H9 (cell line): Measurements from ENCODE around the gene GAN. TPM values are rescaled to one million over a fixed set of nuclear protein-coding genes. Genes with fewer than 3 reads are reported as not detected.

ENCODE experiments used
- DNase-seq: peaks from one replicate; pipeline ENCODE4 v3.0.0-alpha.2; 2017
- H2AFZ ChIP-seq: one replicate; pipeline ENCODE4 v1.6.1; 2013; ENCODE audit warnings: mild to moderate bottlenecking, low read length, control low read depth, moderate library complexity
- H2AK5ac ChIP-seq: 2 replicates; pipeline ENCODE4 v1.6.1; 2013; ENCODE audit warnings: low read length, control low read depth, mixed read lengths; ENCODE audit not compliant: insufficient read length
- H2BK120ac ChIP-seq: one replicate; pipeline ENCODE4 v1.6.1; 2013; ENCODE audit warnings: low read depth, mild to moderate bottlenecking, low read length, control low read depth, inconsistent platforms; ENCODE audit not compliant: poor library complexity, severe bottlenecking
- H2BK12ac ChIP-seq: 2 replicates; pipeline ENCODE4 v1.6.1; 2013; ENCODE audit warnings: low read length, control low read depth, mixed read lengths, low read depth; ENCODE audit not compliant: insufficient read length
- H2BK15ac ChIP-seq: 2 replicates; pipeline ENCODE4 v1.6.1; 2013; ENCODE audit warnings: low read depth, low read length, control low read depth
- H2BK20ac ChIP-seq: one replicate; pipeline ENCODE4 v1.6.1; 2013; ENCODE audit warnings: low read depth, mild to moderate bottlenecking, low read length, control low read depth, inconsistent platforms; ENCODE audit not compliant: poor library complexity, severe bottlenecking
- H2BK5ac ChIP-seq: 2 replicates; pipeline ENCODE4 v1.6.1; 2013; ENCODE audit warnings: low read length, control low read depth, mixed read lengths; ENCODE audit not compliant: insufficient read length
- H3K14ac ChIP-seq: 2 replicates; pipeline ENCODE4 v1.6.1; 2013; ENCODE audit warnings: low read length, control low read depth; ENCODE audit not compliant: insufficient read depth
- H3K18ac ChIP-seq: 2 replicates; pipeline ENCODE4 v1.6.1; 2013; ENCODE audit warnings: low read depth, mild to moderate bottlenecking, mixed read lengths, low read length, control low read depth; ENCODE audit not compliant: insufficient read length
- H3K23ac ChIP-seq: 2 replicates; pipeline ENCODE4 v1.6.1; 2013; ENCODE audit warnings: low read length, control low read depth, mixed read lengths, low read depth; ENCODE audit not compliant: insufficient read length
- H3K23me2 ChIP-seq: 2 replicates; pipeline ENCODE4 v1.6.1; 2013; ENCODE audit warnings: low read depth, mild to moderate bottlenecking, mixed read lengths, low read length, control low read depth; ENCODE audit not compliant: insufficient read length, poor library complexity, severe bottlenecking
- H3K27ac ChIP-seq: 2 replicates; pipeline ENCODE4 v1.5.1; 2013; ENCODE audit warnings: low read length, control low read depth, mixed read lengths, low read depth; ENCODE audit not compliant: insufficient read length
- H3K27me3 ChIP-seq: 2 replicates; pipeline ENCODE4 v1.6.1; 2013; ENCODE audit warnings: low read length, control low read depth, inconsistent platforms; ENCODE audit not compliant: insufficient read depth
- H3K4ac ChIP-seq: 2 replicates; pipeline ENCODE4 v1.6.1; 2013; ENCODE audit warnings: low read depth, mild to moderate bottlenecking, control low read depth, inconsistent platforms, low read length, moderate library complexity
- H3K4me1 ChIP-seq: 2 replicates; pipeline ENCODE4 v1.6.1; 2013; ENCODE audit warnings: low read length, control low read depth, inconsistent platforms; ENCODE audit not compliant: insufficient read depth
- H3K4me2 ChIP-seq: 2 replicates; pipeline ENCODE4 v1.6.1; 2013; ENCODE audit warnings: low read length, control low read depth, mixed read lengths; ENCODE audit not compliant: insufficient read length, insufficient read depth
- H3K56ac ChIP-seq: 2 replicates; pipeline ENCODE4 v1.6.1; 2013; ENCODE audit warnings: low read depth, mild to moderate bottlenecking, mixed read lengths, low read length, control low read depth; ENCODE audit not compliant: insufficient read length
- H3K79me1 ChIP-seq: 2 replicates; pipeline ENCODE4 v1.6.1; 2013; ENCODE audit warnings: low read depth, mild to moderate bottlenecking, moderate library complexity, low read length, control low read depth, inconsistent platforms; ENCODE audit not compliant: insufficient read depth, poor library complexity, severe bottlenecking
- H3K79me2 ChIP-seq: 2 replicates; pipeline ENCODE4 v1.6.1; 2013; ENCODE audit warnings: low read length, control low read depth, inconsistent platforms; ENCODE audit not compliant: insufficient read depth
- H3K9ac ChIP-seq: 2 replicates; pipeline ENCODE4 v1.6.1; 2013; ENCODE audit warnings: low read length, control low read depth, mixed read lengths; ENCODE audit not compliant: insufficient read length; ENCODE audit errors: extremely low read depth
- H3K9me3 ChIP-seq: one replicate; pipeline ENCODE4 v1.6.1; 2013; ENCODE audit warnings: low read depth, low read length, inconsistent platforms; ENCODE audit not compliant: control insufficient read depth
- H3T11ph ChIP-seq: one replicate; pipeline ENCODE4 v1.6.1; 2013; ENCODE audit warnings: mild to moderate bottlenecking, low read length, control low read depth, inconsistent platforms
- H4K20me1 ChIP-seq: one replicate; pipeline ENCODE4 v1.6.1; 2013; ENCODE audit not compliant: control insufficient read depth, insufficient read length, insufficient read depth
- H4K5ac ChIP-seq: 2 replicates; pipeline ENCODE4 v1.6.1; 2013; ENCODE audit warnings: low read depth, mild to moderate bottlenecking, mixed read lengths, low read length, control low read depth; ENCODE audit not compliant: insufficient read length
- H4K8ac ChIP-seq: replicated peaks from 2 replicates; pipeline ENCODE4 v1.6.1; 2013; ENCODE audit warnings: low read length, control low read depth, mixed read lengths, low read depth; ENCODE audit not compliant: insufficient read length
- H4K91ac ChIP-seq: 2 replicates; pipeline ENCODE4 v1.6.1; 2013; ENCODE audit warnings: low read depth, mild to moderate bottlenecking, moderate library complexity, mixed read lengths, low read length, control low read depth; ENCODE audit not compliant: insufficient read length
- H3K27ac Mint-ChIP-seq, 3 experiments: 2 replicates in 2 of 3; 3 replicates in 1 of 3; pipeline ENCODE4 v1.8.0; 2020 to 2021; ENCODE audit warnings: mixed read lengths in 3 of 3, mild to moderate bottlenecking in 1 of 3, moderate library complexity in 1 of 3
- H3K27me3 Mint-ChIP-seq: 2 replicates; pipeline ENCODE4 v1.8.0; 2021; ENCODE audit warnings: low read depth, mild to moderate bottlenecking, moderate library complexity, mixed read lengths
- H3K36me3 Mint-ChIP-seq, 3 experiments: 2 replicates in 2 of 3; 3 replicates in 1 of 3; pipeline ENCODE4 v1.8.0; 2020 to 2021; ENCODE audit warnings: low read depth in 3 of 3, mixed read lengths in 3 of 3; ENCODE audit not compliant: insufficient read depth in 1 of 3
- H3K4me1 Mint-ChIP-seq, 2 experiments: 2 replicates each; pipeline ENCODE4 v1.8.0; 2020; ENCODE audit warnings: mixed read lengths in 2 of 2
- H3K4me3 Mint-ChIP-seq, 2 experiments: 2 replicates in 1 of 2; 3 replicates in 1 of 2; pipeline ENCODE4 v1.8.0; 2020 to 2021; ENCODE audit warnings: mild to moderate bottlenecking in 2 of 2, mixed read lengths in 2 of 2, moderate library complexity in 1 of 2
- H3K9me3 Mint-ChIP-seq, 2 experiments: 2 replicates in 1 of 2; 3 replicates in 1 of 2; pipeline ENCODE4 v1.8.0; 2020; ENCODE audit warnings: mild to moderate bottlenecking in 2 of 2, mixed read lengths in 2 of 2, moderate library complexity in 1 of 2
- CTCF ChIP-seq: fragments of 200-600 bp; sonication (generic); conservative IDR thresholded peaks from 3 replicates; pipeline ENCODE4 v1.8.0; 2021; ENCODE audit warnings: antibody characterized with exemption, mild to moderate bottlenecking
- WGBS: extraction: QIAGEN DNeasy Blood & Tissue Kit; methylation state at CpG from one replicate; pipeline ENCODE4 v1.1.7; 2013; ENCODE audit warnings: missing lambda C conversion rate, low lambda C conversion rate, mixed read lengths; ENCODE audit not compliant: insufficient read length; ENCODE audit errors: extremely low coverage; 5-methylcytosine and 5-hydroxymethylcytosine counted together
- total RNA-seq: library from RNA; stranded (reverse); gene quantifications from 2 replicates; pipeline ENCODE4 v1.2.1, GENCODE V29; 2021

Gene GAN
- total RNA-seq, 1 experiment from 2014 or later: 20.9 TPM

GRCh38 chr16:81327011-81327410 is 12.2 kb downstream of the GAN start:
- Histone ChIP-seq H4K91ac (no peak overlapping the region), H4K5ac (no peak overlapping the region), H2BK120ac (no peak overlapping the region), H2BK5ac (no peak overlapping the region), H2BK12ac (no peak overlapping the region), H3K4ac (no peak overlapping the region), H2BK20ac (no peak overlapping the region), H3K79me1 (peaks cover 11% of the 10 kb centered on the region), H3K9me3 (no peaks in the 10 kb centered on the region), H4K8ac (no peak overlapping the region), H2AFZ (no peak overlapping the region), H3K4me2 (no peak overlapping the region), H2AK5ac (no peak overlapping the region), H2BK15ac (no peak overlapping the region), H3K14ac (no peak overlapping the region), H3K9ac (no peak overlapping the region), H4K20me1 (peaks cover 3% of the 10 kb centered on the region), H3K18ac (no peak overlapping the region), H3K27me3 (no peaks in the 10 kb centered on the region), H3K4me1 (no peaks in the 10 kb centered on the region), H3K79me2 (peaks cover 7% of the 10 kb centered on the region; the same call in 1 of the 2 replicates), H3T11ph (no peak overlapping the region), H3K56ac (no peak overlapping the region), H3K27ac (no peak overlapping the region), H3K23me2 (no peaks in the 10 kb centered on the region), H3K23ac (no peak overlapping the region)
- no peak for DNase-seq
- no peaks in the 10 kb centered on the region for H3K9me3 Mint-ChIP-seq
- TF ChIP-seq CTCF: no peak
- H3K36me3 Mint-ChIP-seq: peaks cover 0 to 5% (median 2%) of the 10 kb centered on the region in 3 experiments; a peak in 3 of 7 replicates
- H3K4me3 Mint-ChIP-seq: no peak overlapping the region
- no peak overlapping the region for H3K27ac Mint-ChIP-seq
- no peaks in the 10 kb centered on the region for H3K27me3 Mint-ChIP-seq
- peaks cover 3 to 7% of the 10 kb centered on the region in 2 experiments; a peak in 1 of 4 replicates for H3K4me1 Mint-ChIP-seq
- no CpG with 5 or more reads among the region's 5 CpGs for WGBS
